ENCODE results near the gene SDK1.

DNA sequence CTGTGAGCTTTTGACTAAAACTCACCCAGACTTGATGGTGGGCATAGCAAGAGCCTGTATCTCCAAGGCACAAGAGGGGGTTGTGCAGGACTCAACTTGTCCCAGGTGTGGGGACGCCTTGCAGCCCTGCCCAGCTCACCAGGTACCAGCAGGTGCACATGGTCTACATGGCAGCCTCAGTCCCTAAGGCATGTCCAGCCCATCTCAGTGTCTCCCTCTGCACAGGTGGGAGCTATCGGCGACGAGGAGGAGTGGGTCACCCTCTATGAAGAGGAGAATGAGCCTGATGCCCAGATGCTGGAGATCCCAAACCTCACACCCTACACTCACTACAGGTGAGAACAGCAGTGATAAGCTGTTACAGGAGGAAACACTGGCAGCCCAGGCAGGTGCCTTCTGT is 809.4 kb downstream of the SDK1 start:
- no peak for TF ChIP-seq CTCF (IDR thresholded peaks at IDR 0.05)
- no peak for TF ChIP-seq POLR2AphosphoS5 (IDR thresholded peaks at IDR 0.05)
- TF ChIP-seq POLR2A (IDR thresholded peaks at IDR 0.05): no peak
